Epidermal melanocyte (primary cell): ENCODE results near the gene PTCD1.

Source experiments
- DNase-seq: peaks from one replicate; pipeline ENCODE4 v3.0.0; 2011; ENCODE audit warnings: low spot score; ENCODE audit not compliant: insufficient read length

PTCD1 gene

GRCh38 chr7:99371376-99371920 is 67.2 kb downstream of the PTCD1 start:
- DNase-seq = no peak

GRCh38 chr7:99369767-99370391 is 68.7 kb downstream of the PTCD1 start:
- no peak for DNase-seq

- no peak for DNase-seq
Observed at GRCh38 chr7:99368750-99369389, 69.7 kb downstream of the PTCD1 start.
